ENCODE measurements around the gene MARCO.

DNA sequence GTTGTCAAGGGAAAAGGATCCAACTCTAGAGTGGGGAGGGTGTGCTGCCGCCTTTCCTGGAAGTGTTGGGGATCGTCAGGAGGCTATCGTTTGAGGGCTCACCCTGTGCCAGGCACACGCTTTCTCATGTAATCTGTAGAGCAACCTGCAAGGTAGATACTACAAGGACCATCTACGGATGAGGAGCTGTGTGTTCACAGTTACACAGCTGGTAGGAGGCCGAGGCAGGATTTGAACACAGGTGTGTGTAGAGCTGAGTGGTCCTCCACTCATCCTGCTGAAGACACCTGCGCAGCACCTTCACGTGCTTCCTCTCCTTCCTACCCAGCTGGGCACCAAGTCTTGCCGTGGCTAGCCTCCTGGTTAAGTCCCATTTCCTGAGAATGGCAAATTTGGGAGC, 68.3 kb downstream of the MARCO start:
- TF ChIP-seq ZC3H10 (CRISPR knock-in tag; IDR thresholded peaks at IDR 0.05): no peak
- TF ChIP-seq, protein P1, sequence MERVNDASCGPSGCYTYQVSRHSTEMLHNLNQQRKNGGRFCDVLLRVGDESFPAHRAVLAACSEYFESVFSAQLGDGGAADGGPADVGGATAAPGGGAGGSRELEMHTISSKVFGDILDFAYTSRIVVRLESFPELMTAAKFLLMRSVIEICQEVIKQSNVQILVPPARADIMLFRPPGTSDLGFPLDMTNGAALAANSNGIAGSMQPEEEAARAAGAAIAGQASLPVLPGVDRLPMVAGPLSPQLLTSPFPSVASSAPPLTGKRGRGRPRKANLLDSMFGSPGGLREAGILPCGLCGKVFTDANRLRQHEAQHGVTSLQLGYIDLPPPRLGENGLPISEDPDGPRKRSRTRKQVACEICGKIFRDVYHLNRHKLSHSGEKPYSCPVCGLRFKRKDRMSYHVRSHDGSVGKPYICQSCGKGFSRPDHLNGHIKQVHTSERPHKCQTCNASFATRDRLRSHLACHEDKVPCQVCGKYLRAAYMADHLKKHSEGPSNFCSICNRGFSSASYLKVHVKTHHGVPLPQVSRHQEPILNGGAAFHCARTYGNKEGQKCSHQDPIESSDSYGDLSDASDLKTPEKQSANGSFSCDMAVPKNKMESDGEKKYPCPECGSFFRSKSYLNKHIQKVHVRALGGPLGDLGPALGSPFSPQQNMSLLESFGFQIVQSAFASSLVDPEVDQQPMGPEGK (CRISPR knock-in tag; IDR thresholded peaks at IDR 0.05; ENCODE audit: borderline replicate concordance): no peak
- TF ChIP-seq PPARA (CRISPR knock-in tag; IDR thresholded peaks at IDR 0.05; ENCODE audit: borderline replicate concordance): no peak
- TF ChIP-seq TOX (CRISPR knock-in tag; IDR thresholded peaks at IDR 0.05; ENCODE audit: borderline replicate concordance): no peak
- TF ChIP-seq ESRRG (CRISPR knock-in tag; IDR thresholded peaks at IDR 0.05): no peak

Data from SK-N-SH treated with all-trans-retinoic acid at 6 μM for 48 hours (cell line).